ENCODE results near the gene CACNA2D3.

GRCh38 chr3:54168451-54168850, 46.1 kb downstream of the CACNA2D3 start:
- TF ChIP-seq EZH2 (IDR thresholded peaks at IDR 0.05; ENCODE audit: insufficient read depth, poor library complexity, severe bottlenecking) (no peak), EZH2phosphoT487 (IDR thresholded peaks at IDR 0.05; ENCODE audit: insufficient read depth, low read depth) (no peak)
